Activated CD4-positive, alpha-beta T cell treated with anti-CD3 and anti-CD28 coated beads, Interleukin-2, amount 50 U/mL, for 16 hours (primary cell): ENCODE results near the gene ZNF727.
"Not testable (repeated sequence)": the region's sequence is repeated elsewhere in the genome, so short reads cannot be mapped to it uniquely, and the experiment has no call there.

Source experiments
- DNase-seq: peaks from one replicate; pipeline ENCODE4 v3.0.0-alpha.2; 2020

ZNF727 gene

GRCh38 chr7:64045301-64046040 lies at the start of gene ZNF727:
Gene ZNF727, plus strand, starts transcription at chr7:64045434. Its CDS starts 188 bp downstream, at chr7:64045622.
- peak; percentile 1 for DNase-seq

GRCh38 chr7:63998549-63998948 lies 46.7 kb upstream of the ZNF727 start, which contains the start of gene ZNF722:
Gene ZNF722, plus strand, starts transcription at chr7:63998849. Its CDS starts 113 bp downstream, at chr7:63998962.
- DNase-seq, result no peak

- DNase-seq, result not testable (repeated sequence)
These were observed 29.7 kb upstream of the ZNF727 start for GRCh38 chr7:64015496-64015895.

- DNase-seq, result no peak
These were observed 9.8 kb upstream of the ZNF727 start for GRCh38 chr7:64035388-64035787.

GRCh38 chr7:64037095-64037494 lies 8.1 kb upstream of the ZNF727 start:
- DNase-seq, result no peak

GRCh38 chr7:64046041-64046389 lies 781 bp downstream of the ZNF727 start:
- DNase-seq, result no peak

GRCh38 chr7:64077837-64078698 lies 32.8 kb downstream of the ZNF727 start:
- DNase-seq, result not testable (repeated sequence)

- no peak for DNase-seq
These were observed 33.4 kb downstream of the ZNF727 start for GRCh38 chr7:64078699-64078994.

- DNase-seq, result no peak
These were observed 42.3 kb downstream of the ZNF727 start for GRCh38 chr7:64087501-64087900.

GRCh38 chr7:64088863-64089262 lies 43.6 kb downstream of the ZNF727 start:
- not testable (repeated sequence) for DNase-seq
